Body of pancreas (tissue), 4 donors: ENCODE measurements around the gene AGXT. TPM values are rescaled to one million over a fixed set of nuclear protein-coding genes. Genes with fewer than 3 reads are reported as not detected.

Experiments
- ATAC-seq: fragments of 150-250 bp; one replicate; pipeline ENCODE4 v1.9.1; 2016
- DNase-seq, 4 donors: peaks; one replicate each; pipeline ENCODE4 v3.0.0-alpha.2; 2019
- H3K27ac ChIP-seq, 4 donors: fragments of 200-600 bp; sonication (generic); 1 replicate in 3 of 4; 2 replicates in 1 of 4; pipeline versions ENCODE4 v1.5.1 to v1.6.1; 2016 to 2019; ENCODE audit warnings: mild to moderate bottlenecking in 1 of 4, mixed read lengths in 1 of 4, moderate library complexity in 1 of 4
- H3K27me3 ChIP-seq, 2 donors: fragments of 200-600 bp; sonication (generic); one replicate each; pipeline ENCODE4 v1.6.0; 2016; ENCODE audit warnings: mild to moderate bottlenecking in 1 of 2
- H3K36me3 ChIP-seq, 2 donors: fragments of 200-600 bp; sonication (generic); replicated peaks in 1 of 2; 2 replicates each; pipeline ENCODE4 v1.5.1; 2016; ENCODE audit warnings: low read depth in 2 of 2; ENCODE audit not compliant: insufficient read depth in 1 of 2
- H3K4me1 ChIP-seq: fragments of 200-600 bp; sonication (generic); one replicate; pipeline ENCODE4 v1.6.0; 2016
- H3K4me3 ChIP-seq, 2 donors: fragments of 200-600 bp; sonication (generic); 1 replicate in 1 of 2; 2 replicates in 1 of 2; pipeline ENCODE4 v1.5.1; 2016 to 2019
- H3K9me3 ChIP-seq, 3 donors: fragments of 200-600 bp; sonication (generic); 1 replicate in 2 of 3; 2 replicates in 1 of 3; pipeline ENCODE4 v1.5.1; 2016
- POLR2A ChIP-seq, 3 donors: fragments of 450-650 bp; IDR thresholded peaks; one replicate each; pipeline ENCODE4 v1.6.1; 2016; ENCODE audit warnings: antibody characterized with exemption in 3 of 3, mild to moderate bottlenecking in 2 of 3
- WGBS, 2 donors: methylation state at CpG; one replicate each; pipeline ENCODE4 v1.1.5; 2017; 5-methylcytosine and 5-hydroxymethylcytosine counted together
- intact Hi-C: fragments of 100-400 bp; cut with DNase I; formaldehyde crosslinking; loops from one replicate; pipeline ENCODE4 v1.15.1; 2023
- total RNA-seq, 2 donors: library from RNA; depleted of rRNA; stranded (reverse); fragments of >200 nt; gene quantifications; one replicate each; pipeline ENCODE4 v1.1.0, GENCODE V29; 2016
- TF ChIP-seq, protein P1 (sequence below), 7 experiments: fragments of 450-650 bp in 4 of 7; fragments of 200-600 bp in 3 of 7; sonication (generic) in 3 of 7; IDR thresholded peaks; one replicate each; pipeline ENCODE4 v1.5.1; 2016 to 2019; ENCODE audit warnings: antibody characterized with exemption in 7 of 7

Gene AGXT
- total RNA-seq, 2 donors from 2014 or later = 1.6 TPM; not detected in 1

- Histone ChIP-seq H3K4me1 (peaks cover 4% of the 10 kb centered on the region), H3K36me3 (no peaks in the 10 kb centered on the region), H3K4me3 (no peak overlapping the region), H3K27me3 (no peaks in the 10 kb centered on the region), H3K27ac (no peak overlapping the region), H3K9me3 (no peaks in the 10 kb centered on the region)
- no peak for TF ChIP-seq POLR2A (IDR thresholded peaks at IDR 0.05)
- TF ChIP-seq, protein P1, sequence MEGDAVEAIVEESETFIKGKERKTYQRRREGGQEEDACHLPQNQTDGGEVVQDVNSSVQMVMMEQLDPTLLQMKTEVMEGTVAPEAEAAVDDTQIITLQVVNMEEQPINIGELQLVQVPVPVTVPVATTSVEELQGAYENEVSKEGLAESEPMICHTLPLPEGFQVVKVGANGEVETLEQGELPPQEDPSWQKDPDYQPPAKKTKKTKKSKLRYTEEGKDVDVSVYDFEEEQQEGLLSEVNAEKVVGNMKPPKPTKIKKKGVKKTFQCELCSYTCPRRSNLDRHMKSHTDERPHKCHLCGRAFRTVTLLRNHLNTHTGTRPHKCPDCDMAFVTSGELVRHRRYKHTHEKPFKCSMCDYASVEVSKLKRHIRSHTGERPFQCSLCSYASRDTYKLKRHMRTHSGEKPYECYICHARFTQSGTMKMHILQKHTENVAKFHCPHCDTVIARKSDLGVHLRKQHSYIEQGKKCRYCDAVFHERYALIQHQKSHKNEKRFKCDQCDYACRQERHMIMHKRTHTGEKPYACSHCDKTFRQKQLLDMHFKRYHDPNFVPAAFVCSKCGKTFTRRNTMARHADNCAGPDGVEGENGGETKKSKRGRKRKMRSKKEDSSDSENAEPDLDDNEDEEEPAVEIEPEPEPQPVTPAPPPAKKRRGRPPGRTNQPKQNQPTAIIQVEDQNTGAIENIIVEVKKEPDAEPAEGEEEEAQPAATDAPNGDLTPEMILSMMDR (IDR thresholded peaks at IDR 0.05) = no peak
- intact Hi-C loops = no loop called here
- 73 to 79% methylated on average over 5 to 15 of the region's 19 CpGs for WGBS, 2 donors
- peak; percentile 1 to 7 (median 4) for DNase-seq
- ATAC-seq = no peak
These were observed 50.6 kb downstream of the AGXT start for GRCh38 chr2:240919161-240919781.

DNA sequence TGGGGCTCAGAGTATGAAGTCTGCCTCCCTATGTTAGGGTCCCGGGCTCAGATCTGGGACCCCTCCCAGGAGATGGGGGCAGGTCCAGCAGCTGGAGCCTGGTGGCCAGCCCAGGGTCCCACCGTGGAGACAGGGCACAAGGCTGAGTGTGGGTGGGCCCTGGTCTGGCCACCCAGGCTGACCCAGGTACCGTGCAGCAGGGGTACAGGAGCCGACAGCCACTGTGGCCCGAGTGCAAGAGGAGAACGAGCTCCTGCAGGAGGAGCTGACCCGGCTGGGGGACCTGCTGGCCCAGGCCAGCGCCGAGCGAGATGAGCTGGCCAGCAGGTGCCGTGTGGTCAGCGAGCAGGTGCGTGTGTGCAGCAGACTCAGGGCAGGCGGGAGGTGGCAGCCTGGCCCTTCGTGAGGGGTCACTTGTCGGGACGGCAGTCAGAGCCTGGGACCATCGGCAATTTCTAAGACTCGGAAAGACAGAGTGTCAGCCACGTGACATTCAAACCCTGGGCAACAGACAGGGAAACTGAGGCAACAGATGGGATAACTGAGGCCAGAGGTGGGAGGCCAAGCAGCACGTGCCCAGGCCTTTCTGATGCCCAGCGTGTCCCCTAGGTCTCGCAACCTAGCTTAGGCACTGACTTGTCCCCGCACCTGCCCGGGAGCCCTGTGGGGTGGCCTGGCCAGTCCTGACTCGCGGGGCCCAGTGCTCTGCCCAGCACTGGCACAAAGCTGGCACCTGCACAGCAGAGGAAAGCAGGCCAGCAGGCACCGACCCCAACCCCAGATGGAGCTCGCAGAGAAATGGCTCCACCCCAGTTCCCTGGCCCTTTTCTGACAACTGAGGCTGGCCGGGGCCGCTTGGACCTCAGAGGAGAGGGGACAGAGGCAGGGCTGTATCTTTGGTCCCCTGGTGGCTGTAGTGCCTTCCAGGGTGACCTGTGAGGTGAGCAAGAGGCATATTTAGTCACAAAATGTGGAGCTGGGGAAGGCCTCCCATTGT, 51.5 kb downstream of the AGXT start:
- DNase-seq (peak; percentile 1 to 10 (median 4)), ATAC-seq (no peak)
- Histone ChIP-seq H3K27me3 (no peaks in the 10 kb centered on the region), H3K27ac (no peak overlapping the region), H3K4me1 (no peaks in the 10 kb centered on the region), H3K4me3 (no peak overlapping the region), H3K36me3 (no peaks in the 10 kb centered on the region), H3K9me3 (no peaks in the 10 kb centered on the region)
- intact Hi-C loops = no loop called here
- TF ChIP-seq, protein P1 (IDR thresholded peaks at IDR 0.05) = no peak
- no peak for TF ChIP-seq POLR2A (IDR thresholded peaks at IDR 0.05)
- WGBS, 2 donors = 86 to 87% methylated on average over 13 to 26 of the region's 31 CpGs

DNA sequence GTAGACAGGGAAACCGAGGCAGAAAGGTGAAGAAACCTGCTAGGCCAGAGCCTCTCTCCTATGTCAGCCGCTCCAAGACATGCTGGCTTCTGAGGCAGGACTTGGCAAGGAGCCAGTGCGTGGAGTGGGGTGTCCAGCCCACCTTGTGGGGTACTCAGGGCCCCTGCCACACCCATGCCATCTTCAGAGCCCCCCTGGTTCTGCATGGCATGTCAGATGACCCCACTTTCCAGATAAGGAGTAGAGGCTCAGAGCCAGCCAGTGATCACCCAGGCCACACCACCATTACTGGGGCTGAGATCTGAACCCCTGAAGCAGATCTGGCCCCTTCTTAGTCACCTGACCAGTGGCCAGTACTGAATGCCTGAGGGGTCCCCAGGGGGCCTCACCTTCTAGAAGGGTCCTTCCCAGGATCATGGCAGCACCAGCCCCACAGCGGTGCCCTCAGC, 52.2 kb downstream of the AGXT start:
- ATAC-seq = no peak
- intact Hi-C loops = no loop called here
- no peak overlapping the region for H3K27ac ChIP-seq
- H3K36me3 ChIP-seq = no peaks in the 10 kb centered on the region
- WGBS, 2 donors = 65 to 68% methylated on average over 3 to 4 of the region's 4 CpGs
- no peaks in the 10 kb centered on the region for H3K27me3 ChIP-seq
- peak; percentile 1 to 12 (median 7) for DNase-seq
- TF ChIP-seq POLR2A (IDR thresholded peaks at IDR 0.05) = no peak
- TF ChIP-seq, protein P1 (IDR thresholded peaks at IDR 0.05) = no peak
- H3K4me3 ChIP-seq = no peak overlapping the region
- H3K4me1 ChIP-seq = no peaks in the 10 kb centered on the region
- no peaks in the 10 kb centered on the region for H3K9me3 ChIP-seq

- Histone ChIP-seq H3K36me3 (no peaks in the 10 kb centered on the region), H3K27ac (no peak overlapping the region), H3K4me3 (no peak overlapping the region), H3K9me3 (no peaks in the 10 kb centered on the region), H3K27me3 (no peaks in the 10 kb centered on the region), H3K4me1 (no peaks in the 10 kb centered on the region)
- 71 to 78% methylated on average over 9 to 13 of the region's 13 CpGs for whole genome bisulfite sequencing, 2 donors
- TF ChIP-seq, protein P1 (IDR thresholded peaks at IDR 0.05) = no peak
- TF ChIP-seq POLR2A (IDR thresholded peaks at IDR 0.05) = no peak
- intact Hi-C loops = no loop called here
- ATAC-seq (peak; percentile 44), DNase-seq (peak; percentile 18 to 48 (median 28))
These were observed 52.8 kb downstream of the AGXT start for GRCh38 chr2:240921311-240921994.
